BLaER1 (cell line): ENCODE data around the gene ATP4A.

Experiments used
- H3K27ac ChIP-seq: shearing (Covaris generic); formaldehyde crosslinking; 2 replicates; pipeline ENCODE4 v1.8.1; 2022
- H3K27me3 ChIP-seq: shearing (Covaris generic); formaldehyde crosslinking; 2 replicates; pipeline ENCODE4 v1.8.1; 2022
- H3K36me3 ChIP-seq: shearing (Covaris generic); formaldehyde crosslinking; 2 replicates; pipeline ENCODE4 v1.8.1; 2022
- H3K4me1 ChIP-seq: shearing (Covaris generic); formaldehyde crosslinking; 2 replicates; pipeline ENCODE4 v1.8.1; 2022
- H3K4me2 ChIP-seq: shearing (Covaris generic); formaldehyde crosslinking; 2 replicates; pipeline ENCODE4 v1.8.1; 2022
- H3K4me3 ChIP-seq: shearing (Covaris generic); formaldehyde crosslinking; 2 replicates; pipeline ENCODE4 v1.8.1; 2022
- H3K9ac ChIP-seq: shearing (Covaris generic); formaldehyde crosslinking; 2 replicates; pipeline ENCODE4 v1.8.1; 2022
- H3K9me3 ChIP-seq: shearing (Covaris generic); formaldehyde crosslinking; 2 replicates; pipeline ENCODE4 v1.8.1; 2022
- H4K20me1 ChIP-seq: shearing (Covaris generic); formaldehyde crosslinking; 2 replicates; pipeline ENCODE4 v1.8.1; 2022
- Cebpa-rat ChIP-seq: shearing (Covaris generic); IDR thresholded peaks from 2 replicates; pipeline ENCODE4 v1.8.1; 2022

The ATP4A gene

GRCh38 chr19:35558400-35559280 lies 4.8 kb downstream of the ATP4A start:
- Histone ChIP-seq H3K4me3 (peak overlapping the region; percentile 52), H3K9ac (no peak overlapping the region), H3K9me3 (no peaks in the 10 kb centered on the region), H3K36me3 (no peaks in the 10 kb centered on the region), H3K27ac (no peak overlapping the region), H3K4me1 (peaks cover 24% of the 10 kb centered on the region), H4K20me1 (no peaks in the 10 kb centered on the region), H3K4me2 (peak overlapping the region; percentile 75), H3K27me3 (no peaks in the 10 kb centered on the region)
- no peak for TF ChIP-seq Cebpa-rat

GRCh38 chr19:35557539-35558399 lies 5.7 kb downstream of the ATP4A start:
- no peaks in the 10 kb centered on the region for H3K27me3 ChIP-seq
- no peak for TF ChIP-seq Cebpa-rat

GRCh38 chr19:35556846-35557538 lies 6.5 kb downstream of the ATP4A start:
- no peak overlapping the region for H3K27ac ChIP-seq
- H3K27me3 ChIP-seq, result no peaks in the 10 kb centered on the region
- H3K9ac ChIP-seq, result no peak overlapping the region
- no peaks in the 10 kb centered on the region for H3K36me3 ChIP-seq
- TF ChIP-seq Cebpa-rat, result no peak
- no peaks in the 10 kb centered on the region for H4K20me1 ChIP-seq
- no peak overlapping the region for H3K4me3 ChIP-seq
- no peaks in the 10 kb centered on the region for H3K9me3 ChIP-seq
- peak overlapping the region; percentile 75 for H3K4me2 ChIP-seq
- H3K4me1 ChIP-seq, result peaks cover 24% of the 10 kb centered on the region

More at GRCh38 chr19:35557539-35558399, 5.7 kb downstream of the ATP4A start:
- Histone ChIP-seq H3K9me3 (no peaks in the 10 kb centered on the region), H3K4me3 (peak overlapping the region; percentile 52), H3K27ac (no peak overlapping the region), H3K36me3 (no peaks in the 10 kb centered on the region), H3K4me1 (peaks cover 24% of the 10 kb centered on the region), H3K9ac (no peak overlapping the region), H3K4me2 (peak overlapping the region; percentile 75), H4K20me1 (no peaks in the 10 kb centered on the region)

- no peaks in the 10 kb centered on the region for H3K27me3 ChIP-seq
- no peak overlapping the region for H3K27ac ChIP-seq
- H3K4me2 ChIP-seq, result no peak overlapping the region
- H4K20me1 ChIP-seq, result no peaks in the 10 kb centered on the region
- H3K4me1 ChIP-seq, result peaks cover 24% of the 10 kb centered on the region
- no peak overlapping the region for H3K9ac ChIP-seq
- H3K36me3 ChIP-seq, result peaks cover 2% of the 10 kb centered on the region; the same call in 1 of the 2 replicates
- no peak for TF ChIP-seq Cebpa-rat
- H3K9me3 ChIP-seq, result no peaks in the 10 kb centered on the region
- H3K4me3 ChIP-seq, result no peak overlapping the region
Observed at GRCh38 chr19:35556025-35556590, 7.3 kb downstream of the ATP4A start.

- H3K9me3 ChIP-seq, result no peaks in the 10 kb centered on the region
- no peak for TF ChIP-seq Cebpa-rat
- H3K9ac ChIP-seq, result no peak overlapping the region
- no peaks in the 10 kb centered on the region for H4K20me1 ChIP-seq
- no peak overlapping the region for H3K4me2 ChIP-seq
- no peak overlapping the region for H3K4me3 ChIP-seq
- no peaks in the 10 kb centered on the region for H3K27me3 ChIP-seq
- no peak overlapping the region for H3K27ac ChIP-seq
- H3K36me3 ChIP-seq, result peaks cover 8% of the 10 kb centered on the region
- peaks cover 24% of the 10 kb centered on the region for H3K4me1 ChIP-seq
Observed at GRCh38 chr19:35555301-35556005, 8.0 kb downstream of the ATP4A start.

GRCh38 chr19:35554076-35554475 lies 9.4 kb downstream of the ATP4A start:
- Histone ChIP-seq H3K4me1 (peaks cover 18% of the 10 kb centered on the region), H3K36me3 (peaks cover 20% of the 10 kb centered on the region), H3K27ac (no peak overlapping the region), H3K4me2 (no peak overlapping the region), H3K4me3 (no peak overlapping the region), H3K27me3 (no peaks in the 10 kb centered on the region), H4K20me1 (0 out of 2 replicates have a peak, but pooled peaks cover 12% of the 10 kb centered on the region), H3K9ac (no peak overlapping the region), H3K9me3 (no peaks in the 10 kb centered on the region)
- no peak for TF ChIP-seq Cebpa-rat

- Histone ChIP-seq H3K27ac (no peak overlapping the region), H3K4me2 (no peak overlapping the region), H3K4me3 (no peak overlapping the region), H3K36me3 (peaks cover 25% of the 10 kb centered on the region), H3K9me3 (no peaks in the 10 kb centered on the region), H3K27me3 (no peaks in the 10 kb centered on the region), H3K9ac (no peak overlapping the region), H3K4me1 (peaks cover 12% of the 10 kb centered on the region), H4K20me1 (peaks cover 15% of the 10 kb centered on the region; the same call in 1 of the 2 replicates)
- no peak for TF ChIP-seq Cebpa-rat
Observed at GRCh38 chr19:35553385-35554000, 10.0 kb downstream of the ATP4A start.

- H3K4me3 ChIP-seq, result no peak overlapping the region
- H3K4me1 ChIP-seq, result 0 out of 2 replicates have a peak, but pooled peaks cover 6% of the 10 kb centered on the region
- H3K27ac ChIP-seq, result no peak overlapping the region
- H3K9me3 ChIP-seq, result no peaks in the 10 kb centered on the region
- H3K27me3 ChIP-seq, result no peaks in the 10 kb centered on the region
- H3K36me3 ChIP-seq, result peaks cover 33% of the 10 kb centered on the region
- peaks cover 23% of the 10 kb centered on the region; the same call in 1 of the 2 replicates for H4K20me1 ChIP-seq
- TF ChIP-seq Cebpa-rat, result no peak
- H3K4me2 ChIP-seq, result no peak overlapping the region
- H3K9ac ChIP-seq, result no peak overlapping the region
Observed at GRCh38 chr19:35552534-35553384, 10.7 kb downstream of the ATP4A start.
